GM12873 (cell line): ENCODE data around the gene LAMA1.

Source experiments
- TF ChIP-seq, protein P1 (sequence below): IDR thresholded peaks from 2 replicates; pipeline ENCODE4 v1.5.1; 2012; ENCODE audit warnings: low read depth, mild to moderate bottlenecking, moderate library complexity, low read length, control low read depth; ENCODE audit not compliant: insufficient read depth; ENCODE audit errors: missing control alignments

LAMA1 gene

DNA sequence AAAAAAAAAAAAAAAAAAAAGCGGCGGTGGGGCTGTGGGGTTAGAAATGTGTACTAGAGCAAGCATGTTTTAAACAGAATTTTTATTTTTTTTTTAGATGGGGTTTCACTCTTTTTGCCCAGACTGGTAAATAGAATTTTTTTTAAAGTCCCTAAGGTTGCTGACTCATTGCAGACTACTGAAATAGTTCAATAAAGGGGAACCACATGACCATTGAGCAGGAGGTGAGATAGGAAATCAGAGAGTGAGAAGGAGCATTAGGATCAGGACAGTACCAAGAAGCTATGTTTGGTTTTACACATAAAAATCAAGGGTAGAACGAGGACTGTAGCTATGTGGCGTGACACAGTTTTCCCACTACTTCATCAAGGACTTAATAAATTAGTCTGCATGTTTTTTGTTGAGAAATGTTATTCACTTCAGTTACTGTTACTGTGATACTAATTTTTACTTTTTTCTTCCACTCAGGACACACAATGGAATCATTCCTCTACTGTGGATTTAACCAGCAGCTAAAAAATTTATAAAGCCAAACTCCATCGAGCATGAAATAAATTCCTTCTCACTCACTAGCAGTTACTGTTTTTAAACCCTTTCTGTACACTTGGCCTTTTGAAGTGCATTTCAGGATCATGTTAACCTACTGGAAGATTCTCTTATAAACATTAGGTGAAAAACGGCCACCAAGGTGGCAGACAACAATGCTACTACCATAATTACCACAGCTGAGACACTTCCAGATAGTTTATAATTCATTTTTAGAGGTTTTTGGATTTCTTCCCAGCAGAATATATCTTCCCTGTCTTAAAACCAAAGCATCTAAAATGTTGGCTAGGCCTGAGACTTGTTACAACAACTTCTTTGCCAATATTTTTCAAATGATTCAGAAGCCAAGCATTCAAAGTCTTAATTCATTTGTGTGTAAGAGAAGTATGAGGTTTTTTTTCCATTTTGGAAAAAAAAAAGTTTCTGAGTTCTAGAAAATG lies 33.2 kb downstream of the LAMA1 start:
- TF ChIP-seq, protein P1, sequence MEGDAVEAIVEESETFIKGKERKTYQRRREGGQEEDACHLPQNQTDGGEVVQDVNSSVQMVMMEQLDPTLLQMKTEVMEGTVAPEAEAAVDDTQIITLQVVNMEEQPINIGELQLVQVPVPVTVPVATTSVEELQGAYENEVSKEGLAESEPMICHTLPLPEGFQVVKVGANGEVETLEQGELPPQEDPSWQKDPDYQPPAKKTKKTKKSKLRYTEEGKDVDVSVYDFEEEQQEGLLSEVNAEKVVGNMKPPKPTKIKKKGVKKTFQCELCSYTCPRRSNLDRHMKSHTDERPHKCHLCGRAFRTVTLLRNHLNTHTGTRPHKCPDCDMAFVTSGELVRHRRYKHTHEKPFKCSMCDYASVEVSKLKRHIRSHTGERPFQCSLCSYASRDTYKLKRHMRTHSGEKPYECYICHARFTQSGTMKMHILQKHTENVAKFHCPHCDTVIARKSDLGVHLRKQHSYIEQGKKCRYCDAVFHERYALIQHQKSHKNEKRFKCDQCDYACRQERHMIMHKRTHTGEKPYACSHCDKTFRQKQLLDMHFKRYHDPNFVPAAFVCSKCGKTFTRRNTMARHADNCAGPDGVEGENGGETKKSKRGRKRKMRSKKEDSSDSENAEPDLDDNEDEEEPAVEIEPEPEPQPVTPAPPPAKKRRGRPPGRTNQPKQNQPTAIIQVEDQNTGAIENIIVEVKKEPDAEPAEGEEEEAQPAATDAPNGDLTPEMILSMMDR: no peak

GRCh38 chr18:7082671-7083070 lies 34.9 kb downstream of the LAMA1 start:
- TF ChIP-seq, protein P1: no peak

DNA sequence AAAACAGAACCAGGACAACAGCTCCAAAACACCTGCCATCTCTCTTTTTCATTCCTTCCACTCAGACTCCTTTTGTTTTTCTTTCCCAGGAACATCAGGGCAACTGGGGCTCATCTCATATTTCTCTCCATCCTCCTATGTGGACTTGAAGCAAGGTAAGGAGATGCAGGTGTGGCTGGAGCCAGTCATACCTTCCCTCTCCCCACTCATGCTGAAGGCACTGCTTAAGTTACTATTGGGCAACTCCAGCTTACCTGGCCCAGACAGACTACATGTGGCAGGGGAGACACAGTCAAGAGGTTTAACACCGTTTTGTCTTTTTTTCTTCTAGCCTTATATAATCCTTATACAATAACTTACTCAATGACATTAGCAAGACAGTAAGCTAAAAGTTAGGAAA lies 38.4 kb downstream of the LAMA1 start:
- TF ChIP-seq, protein P1: no peak

- TF ChIP-seq, protein P1: no peak
Observed at GRCh38 chr18:7072593-7072992, 45.0 kb downstream of the LAMA1 start.

GRCh38 chr18:7071600-7071999 lies 46.0 kb downstream of the LAMA1 start:
- TF ChIP-seq, protein P1: no peak

- TF ChIP-seq, protein P1: no peak
Observed at GRCh38 chr18:7070466-7070865, 47.1 kb downstream of the LAMA1 start.

DNA sequence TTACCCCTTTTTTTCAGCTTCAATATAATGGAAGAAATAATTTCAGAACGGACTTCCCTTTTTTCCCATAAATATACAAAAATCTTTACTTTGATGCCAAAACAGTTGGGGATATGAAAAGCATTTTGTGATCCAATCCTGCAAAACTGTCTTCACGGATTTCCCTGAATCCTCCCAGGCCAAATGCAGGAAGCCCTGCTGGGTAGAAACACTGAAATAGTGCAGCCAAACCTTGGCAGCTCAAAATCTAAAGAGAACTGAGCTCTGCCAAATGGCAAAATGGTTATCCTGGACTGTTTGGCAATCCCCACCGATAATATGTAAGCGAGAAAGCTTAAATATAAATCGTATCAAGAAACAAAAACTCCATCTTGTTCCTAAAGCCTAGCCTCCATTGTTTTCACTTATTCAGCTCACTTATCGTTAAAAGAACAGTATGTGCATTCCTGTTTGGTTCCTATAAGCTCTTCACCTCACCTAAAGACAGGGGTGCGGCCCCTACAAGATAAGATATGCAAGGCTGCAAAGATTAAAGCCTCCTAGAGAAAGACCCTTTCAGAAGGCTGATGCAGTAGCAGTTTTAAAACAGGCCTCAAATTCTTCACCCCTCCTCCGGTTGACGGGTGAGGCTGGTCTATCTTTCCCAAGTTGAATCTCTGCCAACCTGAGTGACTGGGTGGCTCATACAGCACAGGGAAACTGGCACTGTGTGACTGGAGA lies 48.6 kb downstream of the LAMA1 start:
- TF ChIP-seq, protein P1: no peak
